HepG2 (cell line): ENCODE measurements around the gene TMEM141. TPM values are rescaled to one million over a fixed set of nuclear protein-coding genes. Genes with fewer than 3 reads are reported as not detected.
A peak's percentile ranks its signal among the peaks of the same experiment; 100 is the strongest.

Experiments used
- ADNP ChIP-seq: sonication (generic); formaldehyde crosslinking; IDR thresholded peaks from 2 replicates; pipeline ENCODE4 v1.4.0; 2020; ENCODE audit warnings: missing genetic modification reagents
- GFI1 ChIP-seq: sonication (generic); formaldehyde crosslinking; IDR thresholded peaks from 2 replicates; pipeline ENCODE4 v1.5.0; 2020; ENCODE audit warnings: missing genetic modification reagents, mild to moderate bottlenecking, borderline replicate concordance
- HIVEP1 ChIP-seq: sonication (generic); formaldehyde crosslinking; IDR thresholded peaks from 2 replicates; pipeline ENCODE4 v1.4.0; 2020; ENCODE audit warnings: mild to moderate bottlenecking, missing genetic modification reagents
- KDM1A ChIP-seq: IDR thresholded peaks from 2 replicates; pipeline ENCODE4 v1.6.1; 2016; ENCODE audit warnings: missing compliant biosample characterization
- KDM5B ChIP-seq: sonication (generic); formaldehyde crosslinking; IDR thresholded peaks from 2 replicates; pipeline ENCODE4 v1.4.0; 2020; ENCODE audit warnings: missing genetic modification reagents, mild to moderate bottlenecking, borderline replicate concordance
- MEIS1 ChIP-seq: sonication (generic); formaldehyde crosslinking; IDR thresholded peaks from 2 replicates; pipeline ENCODE4 v1.9.0; 2021; ENCODE audit warnings: mild to moderate bottlenecking, missing genetic modification reagents, moderate library complexity, borderline replicate concordance
- NR3C1 ChIP-seq: sonication (generic); formaldehyde crosslinking; IDR thresholded peaks from 2 replicates; pipeline ENCODE4 v1.4.0; 2020; ENCODE audit warnings: missing genetic modification reagents
- PHF20 ChIP-seq: sonication (generic); formaldehyde crosslinking; IDR thresholded peaks from 2 replicates; pipeline ENCODE4 v1.5.0; 2020; ENCODE audit warnings: mild to moderate bottlenecking, missing genetic modification reagents
- SIN3B ChIP-seq: fragments of 150-350 bp; IDR thresholded peaks from 2 replicates; pipeline ENCODE4 v1.6.1; 2014; ENCODE audit warnings: low read length
- SMC3 ChIP-seq: IDR thresholded peaks from 2 replicates; pipeline ENCODE4 v1.6.1; 2011; ENCODE audit warnings: low read length, improper control_type of control experiment
- ZNF207 ChIP-seq: fragments of 450-650 bp; IDR thresholded peaks from 2 replicates; pipeline ENCODE4 v1.6.1; 2016; ENCODE audit warnings: antibody characterized with exemption, borderline replicate concordance
- ZNF274 ChIP-seq: sonication (generic); formaldehyde crosslinking; IDR thresholded peaks from 2 replicates; pipeline ENCODE4 v1.5.1; 2020; ENCODE audit warnings: mild to moderate bottlenecking, missing genetic modification reagents
- ZNF367 ChIP-seq: sonication (generic); formaldehyde crosslinking; IDR thresholded peaks from 2 replicates; pipeline ENCODE4 v1.4.0; 2020; ENCODE audit warnings: missing genetic modification reagents, borderline replicate concordance
- ZNF501 ChIP-seq: sonication (generic); formaldehyde crosslinking; IDR thresholded peaks from 2 replicates; pipeline ENCODE4 v1.5.1; 2020; ENCODE audit warnings: mild to moderate bottlenecking, moderate library complexity, missing genetic modification reagents
- ZNF574 ChIP-seq: sonication (generic); formaldehyde crosslinking; IDR thresholded peaks from 2 replicates; pipeline ENCODE4 v1.4.0; 2020; ENCODE audit warnings: missing genetic modification reagents
- ZNF646 ChIP-seq: sonication (generic); formaldehyde crosslinking; IDR thresholded peaks from 2 replicates; pipeline ENCODE4 v1.9.0; 2021; ENCODE audit warnings: mild to moderate bottlenecking, missing genetic modification reagents
- ZNF652 ChIP-seq: IDR thresholded peaks from 2 replicates; pipeline ENCODE4 v1.6.1; 2016; ENCODE audit warnings: low read depth, borderline replicate concordance
- ZNF703 ChIP-seq: sonication (generic); formaldehyde crosslinking; IDR thresholded peaks from 2 replicates; pipeline ENCODE4 v1.5.1; 2020; ENCODE audit warnings: missing genetic modification reagents, mild to moderate bottlenecking, moderate library complexity, borderline replicate concordance
- polyA plus RNA-seq, 8 experiments: library from polyadenylated mRNA; depleted of rRNA in 3 of 8; stranded (reverse) in 7 of 8; unstranded in 1 of 8; fragments of >200 nt; fragmentation: Illumina TruSeq in 4 of 8; extraction: Trizol in 4 of 8; gene quantifications; 2 replicates each; pipeline versions ENCODE4 v1.2.1 to v1.2.3, GENCODE V29; 2011 to 2016; ENCODE audit warnings: low read depth in 4 of 8, missing spikeins in 1 of 8, mixed read lengths in 1 of 8; ENCODE audit not compliant: insufficient read depth in 1 of 8
- total RNA-seq, 5 experiments: library from RNA; depleted of rRNA; stranded (reverse); fragments of >200 nt; fragmentation: Illumina TruSeq; extraction: Trizol; gene quantifications; 2 replicates each; pipeline ENCODE4 v1.2.3, GENCODE V29; 2016; ENCODE audit warnings: low read depth in 1 of 5

Gene TMEM141
- total and polyA plus RNA-seq, 2 of the 13 experiments (the other 11 are each of a cell fraction or from before 2014, with no cell fraction given) = 81.0 to 202 TPM

DNA sequence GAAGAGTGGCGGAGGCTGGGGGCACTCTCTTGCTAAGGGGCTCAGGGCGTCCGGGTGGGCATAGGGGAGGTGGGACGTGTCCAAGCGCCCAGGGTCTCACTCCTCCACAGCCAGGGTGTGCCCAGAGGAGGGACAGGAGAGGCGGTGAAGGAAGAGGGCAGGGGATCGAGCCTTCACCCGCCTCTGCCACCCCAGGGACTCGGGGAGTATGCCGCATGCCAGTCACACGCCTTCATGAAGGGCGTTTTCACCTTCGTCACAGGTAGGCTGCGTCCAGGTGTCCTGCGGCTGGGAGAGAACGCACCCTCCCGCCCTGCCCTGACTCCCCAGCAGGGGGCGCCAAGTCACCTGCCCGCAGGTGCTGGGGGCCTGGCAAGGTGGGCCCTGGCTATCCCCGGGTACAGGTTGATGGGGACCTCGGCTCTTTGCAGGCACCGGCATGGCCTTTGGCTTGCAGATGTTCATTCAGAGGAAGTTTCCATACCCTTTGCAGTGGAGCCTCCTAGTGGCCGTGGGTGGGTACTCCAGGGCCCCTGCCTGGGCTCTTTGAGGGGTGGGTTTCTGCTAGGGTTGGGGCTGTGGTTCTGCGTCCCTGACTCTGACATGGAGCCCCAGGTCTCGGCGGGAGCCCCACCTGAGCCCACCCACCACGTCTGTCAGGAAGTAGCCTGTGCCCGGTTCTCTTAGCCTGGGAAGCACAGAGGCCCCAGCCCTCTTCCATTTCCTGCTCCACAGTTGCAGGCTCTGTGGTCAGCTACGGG, 552 bp downstream of the TMEM141 start (continued):
- TF ChIP-seq ZNF646 = no peak
- no peak for TF ChIP-seq ZNF501 (CRISPR knock-in tag)
- TF ChIP-seq ZNF367 = no peak
- TF ChIP-seq ZNF574 (CRISPR knock-in tag) = peak; percentile 43; the same call in 1 of the 2 replicates
- no peak for TF ChIP-seq ADNP (CRISPR knock-in tag)
- TF ChIP-seq MEIS1 (CRISPR knock-in tag) = 0 out of 2 replicates have a peak, but pooled peaks have one; percentile 43
- no peak for TF ChIP-seq SMC3
- no peak for TF ChIP-seq ZNF703 (CRISPR knock-in tag)
- no peak for TF ChIP-seq KDM1A
- TF ChIP-seq SIN3B = no peak
- TF ChIP-seq KDM5B (CRISPR knock-in tag) = no peak; the same call in 1 of the 2 replicates
- TF ChIP-seq PHF20 (CRISPR knock-in tag) = no peak
- no peak for TF ChIP-seq ZNF207
- no peak for TF ChIP-seq NR3C1
- 0 out of 2 replicates have a peak, but pooled peaks have one; percentile 13 for TF ChIP-seq ZNF274 (CRISPR knock-in tag)
- no peak for TF ChIP-seq GFI1 (CRISPR knock-in tag)
- peak; percentile 58; the same call in 1 of the 2 replicates for TF ChIP-seq HIVEP1 (CRISPR knock-in tag)
- no peak for TF ChIP-seq ZNF652
